HepG2 (cell line): ENCODE results near the gene KBTBD13. TPM values are rescaled to one million over a fixed set of nuclear protein-coding genes. Genes with fewer than 3 reads are reported as not detected.

Source experiments
- ADNP ChIP-seq: sonication (generic); formaldehyde crosslinking; IDR thresholded peaks from 2 replicates; pipeline ENCODE4 v1.4.0; 2020; ENCODE audit warnings: missing genetic modification reagents
- CEBPB ChIP-seq: IDR thresholded peaks from 2 replicates; pipeline ENCODE4 v1.6.1; 2011; ENCODE audit warnings: low read depth, low read length, improper control_type of control experiment, borderline replicate concordance
- ELF4 ChIP-seq: sonication (generic); formaldehyde crosslinking; IDR thresholded peaks from 2 replicates; pipeline ENCODE4 v1.5.0; 2020; ENCODE audit warnings: missing genetic modification reagents, mild to moderate bottlenecking, moderate library complexity, borderline replicate concordance
- FLYWCH1 ChIP-seq: sonication (generic); formaldehyde crosslinking; IDR thresholded peaks from 2 replicates; pipeline ENCODE4 v1.8.1; 2023; ENCODE audit warnings: mild to moderate bottlenecking, missing genetic modification reagents
- FOXM1 ChIP-seq: sonication (generic); formaldehyde crosslinking; IDR thresholded peaks from 2 replicates; pipeline ENCODE4 v1.5.0; 2020; ENCODE audit warnings: missing genetic modification reagents
- MBNL3 ChIP-seq: fragments of 250-450 bp; sonication (Bioruptor Pico); conservative IDR thresholded peaks from 2 replicates; pipeline ENCODE4 v1.8.0; 2022; ENCODE audit warnings: mild to moderate bottlenecking, inconsistent platforms
- NR2C2 ChIP-seq: sonication (generic); formaldehyde crosslinking; IDR thresholded peaks from 2 replicates; pipeline ENCODE4 v1.4.0; 2020; ENCODE audit warnings: missing genetic modification reagents, mild to moderate bottlenecking, moderate library complexity, borderline replicate concordance
- POLR2G ChIP-seq: fragments of 200-400 bp; formaldehyde crosslinking; IDR thresholded peaks from 2 replicates; pipeline ENCODE4 v1.6.1; 2018; ENCODE audit warnings: mild to moderate bottlenecking, low read depth, low read length, moderate library complexity
- PPARG ChIP-seq: conservative IDR thresholded peaks from 2 replicates; pipeline ENCODE4 v1.6.1; 2016; ENCODE audit warnings: missing biosample characterization, missing genetic modification reagents
- RAD21 ChIP-seq: fragments of 450-650 bp; formaldehyde crosslinking; IDR thresholded peaks from 2 replicates; pipeline ENCODE4 v1.5.0; 2020; ENCODE audit warnings: mild to moderate bottlenecking
- RAD51 ChIP-seq: fragments of 450-650 bp; IDR thresholded peaks from 2 replicates; pipeline ENCODE4 v1.6.1; 2016; ENCODE audit warnings: borderline replicate concordance
- REPIN1 ChIP-seq: sonication (generic); formaldehyde crosslinking; IDR thresholded peaks from 2 replicates; pipeline ENCODE4 v1.8.0; 2022; ENCODE audit warnings: missing genetic modification reagents, low read depth, mild to moderate bottlenecking, borderline replicate concordance
- SATB2 ChIP-seq: sonication (generic); formaldehyde crosslinking; IDR thresholded peaks from 2 replicates; pipeline ENCODE4 v1.5.0; 2020; ENCODE audit warnings: missing genetic modification reagents
- SMARCE1 ChIP-seq: fragments of 450-650 bp; IDR thresholded peaks from 2 replicates; pipeline ENCODE4 v1.6.1; 2017; ENCODE audit warnings: borderline replicate concordance
- TAF1 ChIP-seq: sonication (generic); formaldehyde crosslinking; IDR thresholded peaks from 2 replicates; pipeline ENCODE4 v1.4.0; 2020; ENCODE audit warnings: missing genetic modification reagents
- THYN1 ChIP-seq: sonication (generic); formaldehyde crosslinking; IDR thresholded peaks from 2 replicates; pipeline ENCODE4 v1.8.1; 2023; ENCODE audit warnings: low read depth, mild to moderate bottlenecking, moderate library complexity, missing genetic modification reagents, borderline replicate concordance
- ZNF143 ChIP-seq: sonication (generic); formaldehyde crosslinking; IDR thresholded peaks from 2 replicates; pipeline ENCODE4 v1.4.0; 2020; ENCODE audit warnings: missing genetic modification reagents
- ZNF337 ChIP-seq: sonication (generic); formaldehyde crosslinking; IDR thresholded peaks from 2 replicates; pipeline ENCODE4 v1.5.1; 2020; ENCODE audit warnings: missing genetic modification reagents, low read depth, mild to moderate bottlenecking, borderline replicate concordance
- ZNF451 ChIP-seq: sonication (generic); formaldehyde crosslinking; IDR thresholded peaks from 2 replicates; pipeline ENCODE4 v1.5.0; 2020; ENCODE audit warnings: mild to moderate bottlenecking, missing genetic modification reagents
- ZNF615 ChIP-seq: sonication (generic); formaldehyde crosslinking; IDR thresholded peaks from 2 replicates; pipeline ENCODE4 v1.5.0; 2020; ENCODE audit warnings: mild to moderate bottlenecking, missing genetic modification reagents, borderline replicate concordance
- ZNF713 ChIP-seq: sonication (generic); formaldehyde crosslinking; IDR thresholded peaks from 2 replicates; pipeline ENCODE4 v1.4.0; 2020; ENCODE audit warnings: mild to moderate bottlenecking, missing genetic modification reagents
- ZNF878 ChIP-seq: sonication (generic); formaldehyde crosslinking; IDR thresholded peaks from 2 replicates; pipeline ENCODE4 v1.8.1; 2023; ENCODE audit warnings: mild to moderate bottlenecking, missing genetic modification reagents, moderate library complexity
- ZSCAN20 ChIP-seq: sonication (generic); formaldehyde crosslinking; IDR thresholded peaks from 2 replicates; pipeline ENCODE4 v1.4.0; 2020; ENCODE audit warnings: missing genetic modification reagents, mild to moderate bottlenecking, borderline replicate concordance
- polyA plus RNA-seq, 8 experiments: library from polyadenylated mRNA; depleted of rRNA in 3 of 8; stranded (reverse) in 7 of 8; unstranded in 1 of 8; fragments of >200 nt; fragmentation: Illumina TruSeq in 4 of 8; extraction: Trizol in 4 of 8; gene quantifications; 2 replicates each; pipeline versions ENCODE4 v1.2.1 to v1.2.3, GENCODE V29; 2011 to 2016; ENCODE audit warnings: low read depth in 4 of 8, missing spikeins in 1 of 8, mixed read lengths in 1 of 8; ENCODE audit not compliant: insufficient read depth in 1 of 8
- total RNA-seq, 5 experiments: library from RNA; depleted of rRNA; stranded (reverse); fragments of >200 nt; fragmentation: Illumina TruSeq; extraction: Trizol; gene quantifications; 2 replicates each; pipeline ENCODE4 v1.2.3, GENCODE V29; 2016; ENCODE audit warnings: low read depth in 1 of 5
- TF ChIP-seq, protein P1 (sequence below): sonication (generic); formaldehyde crosslinking; IDR thresholded peaks from 2 replicates; pipeline ENCODE4 v1.5.0; 2020; ENCODE audit warnings: mild to moderate bottlenecking, missing genetic modification reagents, borderline replicate concordance
- TF ChIP-seq, protein P2 (sequence below): sonication (generic); formaldehyde crosslinking; IDR thresholded peaks from 2 replicates; pipeline ENCODE4 v1.9.0; 2021; ENCODE audit warnings: missing genetic modification reagents, mild to moderate bottlenecking, borderline replicate concordance
- TF ChIP-seq, protein P3 (sequence below): IDR thresholded peaks from 2 replicates; pipeline ENCODE4 v1.6.1; 2016
- TF ChIP-seq, protein P4 (sequence below): sonication (generic); formaldehyde crosslinking; IDR thresholded peaks from 2 replicates; pipeline ENCODE4 v1.4.0; 2020; ENCODE audit warnings: mild to moderate bottlenecking, missing genetic modification reagents

Gene KBTBD13
- total and polyA plus RNA-seq, 2 of the 13 experiments (the other 11 are each of a cell fraction or from before 2014, with no cell fraction given) = not detected

DNA sequence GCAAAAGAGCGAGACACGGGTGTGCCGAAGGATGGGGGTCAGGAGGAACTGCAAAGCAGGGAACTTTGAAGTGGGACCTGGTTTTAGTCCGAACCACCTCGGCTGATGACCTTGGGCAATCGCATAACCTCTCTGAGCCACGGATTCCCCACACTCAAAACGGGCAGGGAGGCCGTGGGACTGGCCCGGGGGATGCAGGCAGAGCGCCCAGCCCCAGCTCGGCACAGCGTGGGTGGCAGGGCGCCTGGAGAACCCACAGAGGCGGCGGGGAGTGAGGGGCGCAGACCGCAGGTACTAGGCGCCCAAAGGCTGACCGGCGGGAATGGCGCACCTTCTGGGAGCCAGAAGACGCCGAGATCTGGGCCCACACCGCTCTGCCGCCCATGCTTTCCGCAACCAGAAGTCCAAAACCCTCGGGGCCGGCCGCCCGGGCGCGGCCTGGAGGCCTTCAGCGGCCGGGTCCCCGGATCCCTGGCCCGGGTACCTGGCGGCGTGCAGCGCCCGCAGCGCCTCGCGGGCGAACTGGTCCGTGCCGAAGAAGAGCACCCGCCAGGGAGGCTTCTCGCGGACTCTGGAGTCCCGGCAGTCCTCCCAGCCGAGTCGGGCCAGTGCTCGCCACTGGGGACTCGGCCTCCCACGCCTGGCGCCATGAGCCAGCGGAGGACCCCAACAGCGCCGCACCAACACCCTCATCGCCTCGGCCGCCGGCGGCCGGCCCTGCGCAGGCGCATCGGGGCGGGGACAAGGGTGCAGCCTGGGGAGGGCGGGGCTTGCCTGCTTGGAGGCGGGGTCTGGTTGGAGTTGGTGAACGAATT, 47.4 kb upstream of the KBTBD13 start, which contains the start of gene MTFMT (continued):
- TF ChIP-seq, protein P1, sequence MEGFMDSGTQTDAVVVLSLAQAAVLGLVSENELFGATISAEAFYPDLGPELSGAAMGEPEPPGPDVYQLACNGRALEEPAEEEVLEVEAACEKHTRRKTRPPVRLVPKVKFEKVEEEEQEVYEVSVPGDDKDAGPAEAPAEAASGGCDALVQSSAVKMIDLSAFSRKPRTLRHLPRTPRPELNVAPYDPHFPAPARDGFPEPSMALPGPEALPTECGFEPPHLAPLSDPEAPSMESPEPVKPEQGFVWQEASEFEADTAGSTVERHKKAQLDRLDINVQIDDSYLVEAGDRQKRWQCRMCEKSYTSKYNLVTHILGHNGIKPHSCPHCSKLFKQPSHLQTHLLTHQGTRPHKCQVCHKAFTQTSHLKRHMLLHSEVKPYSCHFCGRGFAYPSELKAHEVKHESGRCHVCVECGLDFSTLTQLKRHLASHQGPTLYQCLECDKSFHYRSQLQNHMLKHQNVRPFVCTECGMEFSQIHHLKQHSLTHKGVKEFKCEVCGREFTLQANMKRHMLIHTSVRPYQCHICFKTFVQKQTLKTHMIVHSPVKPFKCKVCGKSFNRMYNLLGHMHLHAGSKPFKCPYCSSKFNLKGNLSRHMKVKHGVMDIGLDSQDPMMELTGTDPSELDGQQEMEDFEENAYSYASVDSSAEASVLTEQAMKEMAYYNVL (CRISPR knock-in tag) = no peak
- TF ChIP-seq REPIN1 (CRISPR knock-in tag) = 0 out of 2 replicates have a peak, but pooled peaks have one; percentile 40
- TF ChIP-seq, protein P2, sequence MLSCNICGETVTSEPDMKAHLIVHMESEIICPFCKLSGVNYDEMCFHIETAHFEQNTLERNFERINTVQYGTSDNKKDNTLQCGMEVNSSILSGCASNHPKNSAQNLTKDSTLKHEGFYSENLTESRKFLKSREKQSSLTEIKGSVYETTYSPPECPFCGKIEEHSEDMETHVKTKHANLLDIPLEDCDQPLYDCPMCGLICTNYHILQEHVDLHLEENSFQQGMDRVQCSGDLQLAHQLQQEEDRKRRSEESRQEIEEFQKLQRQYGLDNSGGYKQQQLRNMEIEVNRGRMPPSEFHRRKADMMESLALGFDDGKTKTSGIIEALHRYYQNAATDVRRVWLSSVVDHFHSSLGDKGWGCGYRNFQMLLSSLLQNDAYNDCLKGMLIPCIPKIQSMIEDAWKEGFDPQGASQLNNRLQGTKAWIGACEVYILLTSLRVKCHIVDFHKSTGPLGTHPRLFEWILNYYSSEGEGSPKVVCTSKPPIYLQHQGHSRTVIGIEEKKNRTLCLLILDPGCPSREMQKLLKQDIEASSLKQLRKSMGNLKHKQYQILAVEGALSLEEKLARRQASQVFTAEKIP (CRISPR knock-in tag) = no peak
- TF ChIP-seq, protein P3, sequence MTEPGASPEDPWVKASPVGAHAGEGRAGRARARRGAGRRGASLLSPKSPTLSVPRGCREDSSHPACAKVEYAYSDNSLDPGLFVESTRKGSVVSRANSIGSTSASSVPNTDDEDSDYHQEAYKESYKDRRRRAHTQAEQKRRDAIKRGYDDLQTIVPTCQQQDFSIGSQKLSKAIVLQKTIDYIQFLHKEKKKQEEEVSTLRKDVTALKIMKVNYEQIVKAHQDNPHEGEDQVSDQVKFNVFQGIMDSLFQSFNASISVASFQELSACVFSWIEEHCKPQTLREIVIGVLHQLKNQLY (CRISPR knock-in tag) = no peak
- TF ChIP-seq, protein P4, sequence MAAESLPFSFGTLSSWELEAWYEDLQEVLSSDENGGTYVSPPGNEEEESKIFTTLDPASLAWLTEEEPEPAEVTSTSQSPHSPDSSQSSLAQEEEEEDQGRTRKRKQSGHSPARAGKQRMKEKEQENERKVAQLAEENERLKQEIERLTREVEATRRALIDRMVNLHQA (CRISPR knock-in tag) = no peak
- TF ChIP-seq ZNF143 (CRISPR knock-in tag) = no peak
- TF ChIP-seq ZNF878 (CRISPR knock-in tag) = no peak
- no peak; the same call in 1 of the 2 replicates for TF ChIP-seq PPARG
- peak; percentile 84 for TF ChIP-seq TAF1 (CRISPR knock-in tag)
- TF ChIP-seq ADNP = no peak
- TF ChIP-seq FLYWCH1 (CRISPR knock-in tag) = no peak
- TF ChIP-seq ZNF451 = peak; percentile 52; the same call in 1 of the 2 replicates
- TF ChIP-seq RAD51 = no peak
- TF ChIP-seq ZNF615 (CRISPR knock-in tag) = no peak
- no peak for TF ChIP-seq ELF4
- peak; percentile 91 for TF ChIP-seq POLR2G
- TF ChIP-seq SMARCE1 = no peak
- TF ChIP-seq ZSCAN20 = peak; percentile 88; the same call in 1 of the 2 replicates
- TF ChIP-seq ZNF713 (CRISPR knock-in tag) = no peak
- no peak for TF ChIP-seq MBNL3 (CRISPR knock-in tag)
- TF ChIP-seq NR2C2 (CRISPR knock-in tag) = peak; percentile 15; the same call in 1 of the 2 replicates
- no peak for TF ChIP-seq ZNF337 (CRISPR knock-in tag)
- TF ChIP-seq SATB2 = 0 out of 2 replicates have a peak, but pooled peaks have one; percentile 57
- no peak for TF ChIP-seq CEBPB
- TF ChIP-seq THYN1 (CRISPR knock-in tag) = no peak
- no peak for TF ChIP-seq RAD21 (CRISPR knock-in tag)
- TF ChIP-seq FOXM1 (CRISPR knock-in tag) = no peak
